Thoracic aorta (tissue), 2 donors: Measurements from ENCODE around the gene CCDC33. TPM values are rescaled to one million over a fixed set of nuclear protein-coding genes. Genes with fewer than 3 reads are reported as not detected.

Experiments used
- ATAC-seq: fragments of 150-250 bp; one replicate; pipeline ENCODE4 v1.8.0; 2017; ENCODE audit warnings: low read depth; ENCODE audit not compliant: insufficient number of reproducible peaks, low FRiP score
- DNase-seq: peaks from one replicate; pipeline ENCODE4 v3.0.0-alpha.2; 2020; ENCODE audit warnings: low spot score
- H3K27ac ChIP-seq, 2 donors: fragments of 200-600 bp; sonication (generic); 1 replicate in 1 of 2; 2 replicates in 1 of 2; pipeline ENCODE4 v1.5.1; 2016; ENCODE audit warnings: mild to moderate bottlenecking in 2 of 2, moderate library complexity in 2 of 2
- H3K27me3 ChIP-seq: fragments of 200-600 bp; sonication (generic); replicated peaks from 2 replicates; pipeline ENCODE4 v1.6.0; 2016; ENCODE audit warnings: mild to moderate bottlenecking; ENCODE audit not compliant: insufficient read depth
- H3K36me3 ChIP-seq: fragments of 200-600 bp; sonication (generic); one replicate; pipeline ENCODE4 v1.5.1; 2016
- H3K4me1 ChIP-seq, 2 donors: fragments of 200-600 bp; sonication (generic); 1 replicate in 1 of 2; 2 replicates in 1 of 2; pipeline versions ENCODE4 v1.5.1 to v1.6.0; 2016; ENCODE audit warnings: low read depth in 2 of 2, mild to moderate bottlenecking in 1 of 2; ENCODE audit not compliant: control insufficient read depth in 1 of 2
- H3K4me3 ChIP-seq: fragments of 200-600 bp; sonication (generic); 2 replicates; pipeline ENCODE4 v1.5.1; 2016; ENCODE audit warnings: mild to moderate bottlenecking
- H3K9me3 ChIP-seq: fragments of 200-600 bp; sonication (generic); 2 replicates; pipeline ENCODE4 v1.5.1; 2016
- CTCF ChIP-seq: fragments of 200-600 bp; sonication (generic); IDR thresholded peaks from one replicate; pipeline ENCODE4 v1.5.1; 2019; ENCODE audit warnings: antibody characterized with exemption
- total RNA-seq, 2 donors: library from RNA; depleted of rRNA; stranded (reverse); fragments of >200 nt; gene quantifications; one replicate each; pipeline versions ENCODE4 v1.1.0 to v1.2.3, GENCODE V29; 2016

CCDC33 gene
- total RNA-seq, 2 donors from 2014 or later, result not detected

GRCh38 chr15:74377831-74378766 is 142.0 kb downstream of the CCDC33 start:
- H3K36me3 ChIP-seq, result no peaks in the 10 kb centered on the region
- ATAC-seq (no peak), DNase-seq (no peak)
- no peak overlapping the region for H3K27ac ChIP-seq
- peaks cover 5 to 9% of the 10 kb centered on the region in 2 donors for H3K4me1 ChIP-seq
- no peaks in the 10 kb centered on the region for H3K9me3 ChIP-seq
- no peak for TF ChIP-seq CTCF
- no peaks in the 10 kb centered on the region for H3K27me3 ChIP-seq
- H3K4me3 ChIP-seq, result no peak overlapping the region

GRCh38 chr15:74378848-74379247 is 142.7 kb downstream of the CCDC33 start:
- TF ChIP-seq CTCF, result no peak
- DNase-seq (no peak), ATAC-seq (no peak)
- Histone ChIP-seq H3K27me3 (no peaks in the 10 kb centered on the region), H3K36me3 (no peaks in the 10 kb centered on the region), H3K27ac (no peak overlapping the region), H3K4me3 (no peak overlapping the region), H3K4me1 (peaks cover 5 to 9% of the 10 kb centered on the region in 2 donors), H3K9me3 (no peaks in the 10 kb centered on the region)

GRCh38 chr15:74380361-74381189 is 144.4 kb downstream of the CCDC33 start:
- peaks cover 0 to 3% of the 10 kb centered on the region in 2 donors for H3K4me1 ChIP-seq
- ATAC-seq, result no peak
- no peak for TF ChIP-seq CTCF
- no peak for DNase-seq
- no peak overlapping the region for H3K4me3 ChIP-seq
- H3K27ac ChIP-seq, result no peak overlapping the region
- H3K27me3 ChIP-seq, result no peaks in the 10 kb centered on the region
- no peaks in the 10 kb centered on the region for H3K9me3 ChIP-seq
- H3K36me3 ChIP-seq, result no peaks in the 10 kb centered on the region

- H3K4me1 ChIP-seq, result peaks cover 0 to 3% of the 10 kb centered on the region in 2 donors
- no peak overlapping the region for H3K27ac ChIP-seq
- ATAC-seq, result no peak
- no peaks in the 10 kb centered on the region for H3K27me3 ChIP-seq
- DNase-seq, result no peak
- no peaks in the 10 kb centered on the region for H3K36me3 ChIP-seq
- no peaks in the 10 kb centered on the region for H3K9me3 ChIP-seq
- no peak overlapping the region for H3K4me3 ChIP-seq
- TF ChIP-seq CTCF, result no peak
Measured at GRCh38 chr15:74381190-74381453, 145.0 kb downstream of the CCDC33 start.

GRCh38 chr15:74381481-74381880 is 145.4 kb downstream of the CCDC33 start:
- no peaks in the 10 kb centered on the region for H3K36me3 ChIP-seq
- H3K27me3 ChIP-seq, result no peaks in the 10 kb centered on the region
- TF ChIP-seq CTCF, result no peak
- no peak for ATAC-seq
- H3K27ac ChIP-seq, result no peak overlapping the region
- H3K4me1 ChIP-seq, result peaks cover 0 to 3% of the 10 kb centered on the region in 2 donors
- H3K4me3 ChIP-seq, result no peak overlapping the region
- no peak for DNase-seq
- H3K9me3 ChIP-seq, result no peaks in the 10 kb centered on the region
